ENCODE data around the gene PACRG.

DNA sequence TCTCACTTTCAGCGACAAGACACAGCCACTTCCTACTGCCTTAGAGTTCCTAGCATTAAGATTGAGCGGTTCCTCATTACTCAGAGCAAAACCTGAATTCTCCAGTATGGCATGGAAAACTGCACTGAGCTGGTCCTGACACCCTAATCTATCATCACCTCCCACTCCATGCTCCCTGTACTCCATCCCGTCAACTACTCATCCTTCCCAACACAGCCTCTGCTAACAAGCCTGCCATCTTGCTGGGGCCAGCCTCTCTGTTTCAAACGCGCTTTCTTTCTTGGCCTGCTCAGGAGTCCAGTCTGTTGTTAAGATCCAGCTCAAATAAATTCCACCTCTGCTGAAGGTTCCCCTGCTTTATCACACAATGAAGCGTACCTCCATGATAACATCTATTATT is 12.2 kb upstream of the PACRG start:
- TF ChIP-seq GATA2 (IDR thresholded peaks at IDR 0.05; ENCODE audit: low read depth, low read length) (no peak), GATA3 (IDR thresholded peaks at IDR 0.05; ENCODE audit: low read depth, low read length) (no peak)
